ENCODE results near the gene RASAL3.

Gene RASAL3

DNA sequence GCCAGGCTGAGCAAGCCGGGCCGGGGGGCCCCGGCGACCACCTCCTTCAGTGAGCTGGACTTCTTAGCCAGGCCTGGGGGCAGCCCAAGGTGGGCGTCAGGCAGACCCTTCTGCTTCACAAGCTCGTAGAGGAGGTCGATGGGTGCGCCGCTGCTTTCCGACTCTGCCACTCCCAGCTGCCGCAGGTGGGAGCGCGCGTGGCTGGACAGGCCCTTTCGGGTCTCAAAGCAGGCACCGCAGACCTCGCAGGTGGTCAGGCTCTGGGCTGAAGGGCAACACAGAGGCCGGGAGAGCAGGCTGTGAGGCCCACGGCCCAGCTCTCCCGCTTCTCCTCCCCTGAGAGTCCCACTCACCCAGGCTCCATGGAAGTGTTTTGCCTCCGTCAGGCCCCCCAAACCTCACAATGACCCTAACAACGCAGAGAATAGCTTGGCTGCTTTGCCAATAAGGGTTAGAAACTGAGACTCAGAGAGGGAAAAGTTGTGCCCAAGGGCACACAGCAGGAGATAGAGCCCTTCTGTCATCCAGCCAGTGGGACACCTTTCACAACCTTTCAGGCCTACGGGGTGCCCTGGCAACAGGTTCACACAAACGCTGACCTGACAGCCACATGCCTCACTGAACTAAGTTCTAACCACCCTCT is 34.4 kb downstream of the RASAL3 start:
- TF ChIP-seq POLR2A (IDR thresholded peaks at IDR 0.05; ENCODE audit: extremely low read depth, insufficient read length) (no peak), MYC (IDR thresholded peaks at IDR 0.05; ENCODE audit: low read depth, low read length) (no peak)
- TF ChIP-seq, protein P1, sequence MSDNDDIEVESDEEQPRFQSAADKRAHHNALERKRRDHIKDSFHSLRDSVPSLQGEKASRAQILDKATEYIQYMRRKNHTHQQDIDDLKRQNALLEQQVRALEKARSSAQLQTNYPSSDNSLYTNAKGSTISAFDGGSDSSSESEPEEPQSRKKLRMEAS (IDR thresholded peaks at IDR 0.05; ENCODE audit: low read depth, low read length), result no peak
- TF ChIP-seq, protein P2, sequence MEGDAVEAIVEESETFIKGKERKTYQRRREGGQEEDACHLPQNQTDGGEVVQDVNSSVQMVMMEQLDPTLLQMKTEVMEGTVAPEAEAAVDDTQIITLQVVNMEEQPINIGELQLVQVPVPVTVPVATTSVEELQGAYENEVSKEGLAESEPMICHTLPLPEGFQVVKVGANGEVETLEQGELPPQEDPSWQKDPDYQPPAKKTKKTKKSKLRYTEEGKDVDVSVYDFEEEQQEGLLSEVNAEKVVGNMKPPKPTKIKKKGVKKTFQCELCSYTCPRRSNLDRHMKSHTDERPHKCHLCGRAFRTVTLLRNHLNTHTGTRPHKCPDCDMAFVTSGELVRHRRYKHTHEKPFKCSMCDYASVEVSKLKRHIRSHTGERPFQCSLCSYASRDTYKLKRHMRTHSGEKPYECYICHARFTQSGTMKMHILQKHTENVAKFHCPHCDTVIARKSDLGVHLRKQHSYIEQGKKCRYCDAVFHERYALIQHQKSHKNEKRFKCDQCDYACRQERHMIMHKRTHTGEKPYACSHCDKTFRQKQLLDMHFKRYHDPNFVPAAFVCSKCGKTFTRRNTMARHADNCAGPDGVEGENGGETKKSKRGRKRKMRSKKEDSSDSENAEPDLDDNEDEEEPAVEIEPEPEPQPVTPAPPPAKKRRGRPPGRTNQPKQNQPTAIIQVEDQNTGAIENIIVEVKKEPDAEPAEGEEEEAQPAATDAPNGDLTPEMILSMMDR (IDR thresholded peaks at IDR 0.05; ENCODE audit: low read depth, low read length), result no peak
- no peak overlapping the region for H3K4me3 ChIP-seq (ENCODE audit: low read depth, low read length)
- DNase-seq (ENCODE audit: low read depth), result no peak

- no peak overlapping the region for H3K4me3 ChIP-seq (ENCODE audit: low read depth, low read length)
- TF ChIP-seq POLR2A (IDR thresholded peaks at IDR 0.05; ENCODE audit: extremely low read depth, insufficient read length), result no peak
- TF ChIP-seq MYC (IDR thresholded peaks at IDR 0.05; ENCODE audit: low read depth, low read length), result no peak
- TF ChIP-seq, protein P1 (IDR thresholded peaks at IDR 0.05; ENCODE audit: low read depth, low read length), result no peak
- TF ChIP-seq, protein P2 (IDR thresholded peaks at IDR 0.05; ENCODE audit: low read depth, low read length), result no peak
- DNase-seq (ENCODE audit: low read depth), result no peak
These were observed 35.2 kb downstream of the RASAL3 start for GRCh38 chr19:15428956-15429824.

- TF ChIP-seq, protein P1 (IDR thresholded peaks at IDR 0.05; ENCODE audit: low read depth, low read length), result no peak
- TF ChIP-seq POLR2A (IDR thresholded peaks at IDR 0.05; ENCODE audit: extremely low read depth, insufficient read length) (no peak), MYC (IDR thresholded peaks at IDR 0.05; ENCODE audit: low read depth, low read length) (no peak)
- TF ChIP-seq, protein P2 (IDR thresholded peaks at IDR 0.05; ENCODE audit: low read depth, low read length), result no peak
- no peak for DNase-seq (ENCODE audit: low read depth)
- H3K4me3 ChIP-seq (ENCODE audit: low read depth, low read length), result no peak overlapping the region
These were observed 36.3 kb downstream of the RASAL3 start for GRCh38 chr19:15427991-15428471.

- TF ChIP-seq POLR2A (IDR thresholded peaks at IDR 0.05; ENCODE audit: extremely low read depth, insufficient read length) (no peak), MYC (IDR thresholded peaks at IDR 0.05; ENCODE audit: low read depth, low read length) (no peak)
- TF ChIP-seq, protein P2 (IDR thresholded peaks at IDR 0.05; ENCODE audit: low read depth, low read length), result no peak
- TF ChIP-seq, protein P1 (IDR thresholded peaks at IDR 0.05; ENCODE audit: low read depth, low read length), result no peak
These were observed 37.0 kb downstream of the RASAL3 start for GRCh38 chr19:15427350-15427700.

DNA sequence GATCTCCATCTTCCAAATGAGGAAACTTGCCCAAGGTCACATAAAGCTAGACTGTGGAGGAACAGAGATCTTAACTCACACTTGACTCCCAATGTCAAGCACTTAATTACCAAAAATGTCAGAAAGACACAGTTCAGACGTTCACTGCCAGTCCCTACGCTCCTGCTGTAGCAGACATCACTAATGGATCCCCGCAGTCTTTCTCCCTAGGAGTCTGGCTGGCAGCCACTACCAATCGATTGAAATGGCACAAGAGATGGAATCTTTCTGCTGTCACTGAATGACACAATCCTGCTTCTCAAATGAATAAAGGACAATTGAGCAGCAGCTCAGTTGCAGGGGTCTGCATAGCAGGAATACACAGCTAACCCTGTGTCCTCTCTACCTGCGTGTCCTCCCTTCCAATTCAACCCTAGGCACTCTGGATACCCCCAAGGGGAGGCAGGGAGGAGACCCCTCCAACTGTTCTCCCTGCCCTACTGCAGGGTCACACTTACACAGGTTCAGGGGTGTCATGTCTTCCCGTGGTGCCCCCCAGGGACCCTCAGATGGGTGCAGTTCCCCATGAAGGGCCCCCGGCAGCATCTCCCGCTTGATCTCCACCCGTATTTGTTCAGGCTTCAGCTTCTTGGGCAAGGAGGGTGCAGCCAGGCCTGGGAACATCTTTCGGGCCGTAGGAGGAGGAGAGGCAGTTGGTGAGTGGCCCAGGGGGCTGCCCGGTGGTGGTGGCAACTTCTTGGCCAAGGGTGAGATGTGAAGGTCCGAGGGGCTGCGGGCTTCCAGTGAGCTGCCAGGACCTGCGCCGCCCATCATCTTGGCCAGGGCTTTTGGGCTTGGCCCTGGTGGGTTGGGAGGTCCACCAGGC is 37.6 kb downstream of the RASAL3 start:
- TF ChIP-seq, protein P2 (IDR thresholded peaks at IDR 0.05; ENCODE audit: low read depth, low read length), result no peak
- TF ChIP-seq POLR2A (IDR thresholded peaks at IDR 0.05; ENCODE audit: extremely low read depth, insufficient read length) (no peak), MYC (IDR thresholded peaks at IDR 0.05; ENCODE audit: low read depth, low read length) (no peak)
- TF ChIP-seq, protein P1 (IDR thresholded peaks at IDR 0.05; ENCODE audit: low read depth, low read length), result no peak
- no peak overlapping the region for H3K4me3 ChIP-seq (ENCODE audit: low read depth, low read length)
- DNase-seq (ENCODE audit: low read depth), result no peak

More at GRCh38 chr19:15427350-15427700, 37.0 kb downstream of the RASAL3 start:
- no peak for DNase-seq (ENCODE audit: low read depth)
- no peak overlapping the region for H3K4me3 ChIP-seq (ENCODE audit: low read depth, low read length)

All from NB4 (cell line).